ENCODE data around the gene TRIML1.

GRCh38 chr4:188107931-188108843 is 31.1 kb upstream of the TRIML1 start:
- TF ChIP-seq ZNF24 (tag by site-specific recombination; IDR thresholded peaks at IDR 0.05) (no peak), ZNF341 (tag by site-specific recombination; IDR thresholded peaks at IDR 0.05; ENCODE audit: low read depth) (no peak), HOXD13 (CRISPR knock-in tag; IDR thresholded peaks at IDR 0.05; ENCODE audit: borderline replicate concordance) (no peak), PRDM2 (tag by site-specific recombination; IDR thresholded peaks at IDR 0.05; ENCODE audit: borderline replicate concordance) (no peak), CTCF (tag by site-specific recombination; IDR thresholded peaks at IDR 0.05) (no peak), ATF2 (tag by site-specific recombination; IDR thresholded peaks at IDR 0.05; ENCODE audit: low read depth) (no peak), ZNF121 (tag by site-specific recombination; IDR thresholded peaks at IDR 0.05) (no peak), ZBTB11 (tag by site-specific recombination; conservative IDR thresholded peaks at IDR 0.05; ENCODE audit: low read depth) (no peak), ZBTB49 (tag by site-specific recombination; IDR thresholded peaks at IDR 0.05; ENCODE audit: low read depth) (no peak), ZNF292 (tag by site-specific recombination; IDR thresholded peaks at IDR 0.05; ENCODE audit: borderline replicate concordance, low read depth) (no peak), REST (tag by site-specific recombination; IDR thresholded peaks at IDR 0.05) (no peak), ZNF707 (tag by site-specific recombination; IDR thresholded peaks at IDR 0.05) (no peak), SALL2 (tag by site-specific recombination; IDR thresholded peaks at IDR 0.05; ENCODE audit: borderline replicate concordance) (no peak)
